GM23338 (cell line): ENCODE data around the gene TOX2. TPM values are rescaled to one million over a fixed set of nuclear protein-coding genes. Genes with fewer than 3 reads are reported as not detected.

Experiments
- ATAC-seq: fragments of 200-7000 bp; cut with Tn5 transposase; 3 replicates; pipeline ENCODE4 v1.9.1; 2020
- DNase-seq: peaks from one replicate; pipeline ENCODE4 v3.0.0-alpha.2; 2015; ENCODE audit warnings: low spot score
- H2AFZ ChIP-seq: fragments of 200-600 bp; sonication (generic); 2 replicates; pipeline ENCODE4 v1.8.0; 2016; ENCODE audit warnings: antibody characterized with exemption, mild to moderate bottlenecking, moderate library complexity
- H3F3A ChIP-seq: fragments of 200-600 bp; sonication (generic); replicated peaks from 2 replicates; pipeline ENCODE4 v1.8.0; 2017; ENCODE audit warnings: antibody characterized with exemption, mixed run types, low read depth
- H3K27ac ChIP-seq: fragments of 200-600 bp; sonication (generic); 2 replicates; pipeline ENCODE4 v1.6.1; 2016; ENCODE audit warnings: low read depth
- H3K27me3 ChIP-seq: fragments of 200-600 bp; sonication (generic); 2 replicates; pipeline ENCODE4 v1.8.0; 2016; ENCODE audit warnings: mild to moderate bottlenecking, mixed run types, moderate library complexity; ENCODE audit not compliant: insufficient read depth
- H3K36me3 ChIP-seq: fragments of 200-600 bp; sonication (generic); 2 replicates; pipeline ENCODE4 v1.8.0; 2016; ENCODE audit warnings: mild to moderate bottlenecking; ENCODE audit not compliant: insufficient read depth
- H3K4me1 ChIP-seq: fragments of 200-600 bp; sonication (generic); 2 replicates; pipeline ENCODE4 v1.8.0; 2016; ENCODE audit warnings: mild to moderate bottlenecking, moderate library complexity; ENCODE audit not compliant: insufficient read depth
- H3K4me2 ChIP-seq: fragments of 200-600 bp; sonication (generic); 2 replicates; pipeline ENCODE4 v1.7.1; 2017; ENCODE audit warnings: mixed run types
- H3K4me3 ChIP-seq: fragments of 200-600 bp; sonication (generic); 2 replicates; pipeline ENCODE4 v1.6.1; 2016; ENCODE audit warnings: mixed run types
- H3K79me2 ChIP-seq: fragments of 200-600 bp; sonication (generic); replicated peaks from 2 replicates; pipeline ENCODE4 v1.8.0; 2017; ENCODE audit warnings: mild to moderate bottlenecking; ENCODE audit not compliant: insufficient read depth
- H3K9me2 ChIP-seq: fragments of 200-600 bp; sonication (generic); 2 replicates; pipeline ENCODE4 v1.8.0; 2017; ENCODE audit not compliant: insufficient read depth
- H4K20me1 ChIP-seq: fragments of 200-600 bp; sonication (generic); replicated peaks from 2 replicates; pipeline ENCODE4 v1.8.0; 2017; ENCODE audit warnings: mild to moderate bottlenecking; ENCODE audit not compliant: insufficient read depth
- H3K27ac Mint-ChIP-seq: 2 replicates; pipeline ENCODE4 v1.8.0; 2020; ENCODE audit warnings: inconsistent platforms, mild to moderate bottlenecking, moderate library complexity, mixed read lengths
- H3K27me3 Mint-ChIP-seq: 3 replicates; pipeline ENCODE4 v1.8.0; 2022; ENCODE audit warnings: low read depth, mild to moderate bottlenecking, moderate library complexity, mixed read lengths, inconsistent platforms; ENCODE audit not compliant: insufficient read depth, poor library complexity
- H3K36me3 Mint-ChIP-seq: 3 replicates; pipeline ENCODE4 v1.8.0; 2021; ENCODE audit warnings: low read depth, mild to moderate bottlenecking, inconsistent platforms, moderate library complexity, mixed read lengths
- H3K4me1 Mint-ChIP-seq: 3 replicates; pipeline ENCODE4 v1.8.0; 2020; ENCODE audit warnings: mild to moderate bottlenecking, inconsistent platforms, mixed read lengths
- H3K4me3 Mint-ChIP-seq: 3 replicates; pipeline ENCODE4 v1.8.0; 2021; ENCODE audit warnings: moderate library complexity, mild to moderate bottlenecking, inconsistent platforms, mixed read lengths
- H3K9me3 Mint-ChIP-seq: 3 replicates; pipeline ENCODE4 v1.8.0; 2020; ENCODE audit warnings: moderate library complexity, mild to moderate bottlenecking, inconsistent platforms, mixed read lengths
- CREB1 ChIP-seq: fragments of 250-450 bp; sonication (Bioruptor Pico); IDR thresholded peaks from 2 replicates; pipeline ENCODE4 v1.5.0; 2020; ENCODE audit warnings: low read depth, mild to moderate bottlenecking, moderate library complexity
- ETS1 ChIP-seq: IDR thresholded peaks from 2 replicates; pipeline ENCODE4 v1.6.1; 2016; ENCODE audit warnings: antibody characterized with exemption
- EZH2 ChIP-seq: fragments of 200-600 bp; sonication (generic); IDR thresholded peaks from one replicate; pipeline ENCODE4 v1.8.0; 2017; ENCODE audit warnings: antibody characterized with exemption, mild to moderate bottlenecking, low read depth; ENCODE audit not compliant: unreplicated experiment
- EZH2phosphoT487 ChIP-seq: fragments of 200-600 bp; sonication (generic); IDR thresholded peaks from one replicate; pipeline ENCODE4 v1.8.1; 2018; ENCODE audit warnings: antibody characterized with exemption; ENCODE audit not compliant: unreplicated experiment
- JUNB ChIP-seq: IDR thresholded peaks from one replicate; pipeline ENCODE4 v1.6.1; 2016; ENCODE audit warnings: antibody characterized with exemption; ENCODE audit not compliant: unreplicated experiment
- NANOG ChIP-seq: IDR thresholded peaks from 2 replicates; pipeline ENCODE4 v1.6.1; 2016; ENCODE audit warnings: antibody characterized with exemption, borderline replicate concordance
- POLR2AphosphoS5 ChIP-seq: IDR thresholded peaks from 2 replicates; pipeline ENCODE4 v1.6.1; 2016; ENCODE audit warnings: antibody characterized with exemption, low read depth
- REST ChIP-seq: IDR thresholded peaks from one replicate; pipeline ENCODE4 v1.6.1; 2018; ENCODE audit warnings: antibody characterized with exemption; ENCODE audit not compliant: unreplicated experiment
- STAT1 ChIP-seq: IDR thresholded peaks from one replicate; pipeline ENCODE4 v1.6.1; 2016; ENCODE audit warnings: antibody characterized with exemption; ENCODE audit not compliant: unreplicated experiment
- ZNF114 ChIP-seq: fragments of 250-450 bp; sonication (Bioruptor Pico); IDR thresholded peaks from 2 replicates; pipeline ENCODE4 v1.5.0; 2020; ENCODE audit warnings: mild to moderate bottlenecking, moderate library complexity
- ZNF331 ChIP-seq: fragments of 250-450 bp; sonication (Bioruptor Pico); IDR thresholded peaks from 2 replicates; pipeline ENCODE4 v1.5.0; 2020; ENCODE audit warnings: low read depth, mild to moderate bottlenecking, moderate library complexity
- polyA plus RNA-seq: library from polyadenylated mRNA; unstranded; fragments of >200 nt; fragmentation: Nextera tagmentation; extraction: Ambion mirVana; gene quantifications from 2 replicates; pipeline ENCODE4 v1.2.1, GENCODE V29; 2016
- total RNA-seq: library from RNA; depleted of rRNA; stranded (reverse); fragments of >200 nt; shearing (Covaris generic); gene quantifications from 2 replicates; pipeline ENCODE4 v1.2.3, GENCODE V29; 2014
- TF ChIP-seq, protein P1 (sequence below): fragments of 250-450 bp; sonication (Bioruptor Pico); IDR thresholded peaks from 2 replicates; pipeline ENCODE4 v1.5.0; 2020; ENCODE audit warnings: mild to moderate bottlenecking, moderate library complexity
- TF ChIP-seq, protein P2 (sequence below), 2 experiments: fragments of 200-600 bp in 1 of 2; sonication (generic) in 1 of 2; conservative IDR thresholded peaks; 2 replicates each; pipeline versions ENCODE4 v1.5.1 to v1.6.1; 2016 to 2017; ENCODE audit warnings: antibody characterized with exemption in 2 of 2, low read depth in 2 of 2, mild to moderate bottlenecking in 2 of 2, moderate library complexity in 1 of 2

TOX2 gene
- total and polyA plus RNA-seq, 2 experiments from 2014 or later, result 1.4 to 1.5 TPM

DNA sequence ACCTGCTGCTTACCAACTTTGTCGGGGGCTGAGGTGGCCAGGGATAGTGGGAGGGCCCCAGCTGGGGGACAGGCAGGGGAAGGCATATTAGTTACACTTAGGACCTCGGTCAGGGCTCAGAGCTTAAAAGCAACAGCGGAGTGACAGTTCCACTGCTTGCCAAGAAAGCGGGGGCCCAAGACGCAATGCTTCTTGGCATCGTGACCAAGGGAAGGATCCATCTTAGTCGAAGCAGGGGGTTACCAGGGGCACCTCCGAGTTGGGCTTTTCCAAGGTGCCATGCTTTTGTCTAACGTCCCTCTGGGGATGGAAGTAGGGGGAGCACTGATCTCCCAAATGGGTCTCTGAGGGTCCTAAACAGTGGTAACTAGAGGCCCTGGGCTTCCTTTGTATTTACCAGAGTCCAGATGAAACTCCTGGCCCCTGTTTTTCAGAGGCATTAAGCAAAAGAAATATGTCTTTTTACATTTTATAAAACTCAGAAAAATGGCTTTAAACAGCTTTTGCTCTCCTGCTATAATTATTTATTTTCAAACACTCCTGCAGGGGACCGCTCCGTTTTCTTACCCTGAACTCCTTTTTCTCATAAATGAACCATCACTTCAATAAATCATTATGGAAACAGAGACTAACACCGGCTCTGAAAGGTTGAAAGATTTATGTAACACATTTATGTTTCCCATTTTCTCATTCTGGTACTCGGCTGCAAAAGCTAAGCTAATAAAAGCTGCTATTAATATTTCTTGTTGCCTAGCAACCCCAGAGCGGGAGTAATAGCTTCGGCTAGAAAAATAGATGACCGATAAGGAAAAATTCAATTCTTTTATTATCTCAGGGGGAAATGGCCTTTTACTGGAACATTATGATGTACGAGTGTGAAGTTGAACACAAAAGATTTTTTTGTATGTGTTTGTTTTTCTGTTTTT, 100.4 kb downstream of the TOX2 start:
- Histone ChIP-seq H3F3A (no peaks in the 10 kb centered on the region), H3K9me2 (no peaks in the 10 kb centered on the region), H3K4me3 (no peak overlapping the region), H3K27ac (no peak overlapping the region), H3K36me3 (no peaks in the 10 kb centered on the region), H3K27me3 (no peaks in the 10 kb centered on the region), H4K20me1 (no peaks in the 10 kb centered on the region), H2AFZ (no peak overlapping the region), H3K79me2 (no peaks in the 10 kb centered on the region), H3K4me1 (no peaks in the 10 kb centered on the region), H3K4me2 (no peak overlapping the region)
- Mint-ChIP-seq H3K4me3 (no peak overlapping the region), H3K27me3 (peaks cover 4% of the 10 kb centered on the region), H3K4me1 (peaks cover 5% of the 10 kb centered on the region; the same call in 1 of the 3 replicates), H3K9me3 (no peaks in the 10 kb centered on the region; the same call in 2 of the 3 replicates), H3K27ac (no peak overlapping the region), H3K36me3 (no peaks in the 10 kb centered on the region)
- ATAC-seq (no peak), DNase-seq (no peak)
- TF ChIP-seq EZH2, result no peak
- no peak for TF ChIP-seq POLR2AphosphoS5
- TF ChIP-seq REST, result no peak
- no peak for TF ChIP-seq NANOG
- no peak for TF ChIP-seq STAT1
- TF ChIP-seq ETS1, result no peak
- no peak for TF ChIP-seq ZNF114 (CRISPR knock-in tag)
- TF ChIP-seq, protein P1, sequence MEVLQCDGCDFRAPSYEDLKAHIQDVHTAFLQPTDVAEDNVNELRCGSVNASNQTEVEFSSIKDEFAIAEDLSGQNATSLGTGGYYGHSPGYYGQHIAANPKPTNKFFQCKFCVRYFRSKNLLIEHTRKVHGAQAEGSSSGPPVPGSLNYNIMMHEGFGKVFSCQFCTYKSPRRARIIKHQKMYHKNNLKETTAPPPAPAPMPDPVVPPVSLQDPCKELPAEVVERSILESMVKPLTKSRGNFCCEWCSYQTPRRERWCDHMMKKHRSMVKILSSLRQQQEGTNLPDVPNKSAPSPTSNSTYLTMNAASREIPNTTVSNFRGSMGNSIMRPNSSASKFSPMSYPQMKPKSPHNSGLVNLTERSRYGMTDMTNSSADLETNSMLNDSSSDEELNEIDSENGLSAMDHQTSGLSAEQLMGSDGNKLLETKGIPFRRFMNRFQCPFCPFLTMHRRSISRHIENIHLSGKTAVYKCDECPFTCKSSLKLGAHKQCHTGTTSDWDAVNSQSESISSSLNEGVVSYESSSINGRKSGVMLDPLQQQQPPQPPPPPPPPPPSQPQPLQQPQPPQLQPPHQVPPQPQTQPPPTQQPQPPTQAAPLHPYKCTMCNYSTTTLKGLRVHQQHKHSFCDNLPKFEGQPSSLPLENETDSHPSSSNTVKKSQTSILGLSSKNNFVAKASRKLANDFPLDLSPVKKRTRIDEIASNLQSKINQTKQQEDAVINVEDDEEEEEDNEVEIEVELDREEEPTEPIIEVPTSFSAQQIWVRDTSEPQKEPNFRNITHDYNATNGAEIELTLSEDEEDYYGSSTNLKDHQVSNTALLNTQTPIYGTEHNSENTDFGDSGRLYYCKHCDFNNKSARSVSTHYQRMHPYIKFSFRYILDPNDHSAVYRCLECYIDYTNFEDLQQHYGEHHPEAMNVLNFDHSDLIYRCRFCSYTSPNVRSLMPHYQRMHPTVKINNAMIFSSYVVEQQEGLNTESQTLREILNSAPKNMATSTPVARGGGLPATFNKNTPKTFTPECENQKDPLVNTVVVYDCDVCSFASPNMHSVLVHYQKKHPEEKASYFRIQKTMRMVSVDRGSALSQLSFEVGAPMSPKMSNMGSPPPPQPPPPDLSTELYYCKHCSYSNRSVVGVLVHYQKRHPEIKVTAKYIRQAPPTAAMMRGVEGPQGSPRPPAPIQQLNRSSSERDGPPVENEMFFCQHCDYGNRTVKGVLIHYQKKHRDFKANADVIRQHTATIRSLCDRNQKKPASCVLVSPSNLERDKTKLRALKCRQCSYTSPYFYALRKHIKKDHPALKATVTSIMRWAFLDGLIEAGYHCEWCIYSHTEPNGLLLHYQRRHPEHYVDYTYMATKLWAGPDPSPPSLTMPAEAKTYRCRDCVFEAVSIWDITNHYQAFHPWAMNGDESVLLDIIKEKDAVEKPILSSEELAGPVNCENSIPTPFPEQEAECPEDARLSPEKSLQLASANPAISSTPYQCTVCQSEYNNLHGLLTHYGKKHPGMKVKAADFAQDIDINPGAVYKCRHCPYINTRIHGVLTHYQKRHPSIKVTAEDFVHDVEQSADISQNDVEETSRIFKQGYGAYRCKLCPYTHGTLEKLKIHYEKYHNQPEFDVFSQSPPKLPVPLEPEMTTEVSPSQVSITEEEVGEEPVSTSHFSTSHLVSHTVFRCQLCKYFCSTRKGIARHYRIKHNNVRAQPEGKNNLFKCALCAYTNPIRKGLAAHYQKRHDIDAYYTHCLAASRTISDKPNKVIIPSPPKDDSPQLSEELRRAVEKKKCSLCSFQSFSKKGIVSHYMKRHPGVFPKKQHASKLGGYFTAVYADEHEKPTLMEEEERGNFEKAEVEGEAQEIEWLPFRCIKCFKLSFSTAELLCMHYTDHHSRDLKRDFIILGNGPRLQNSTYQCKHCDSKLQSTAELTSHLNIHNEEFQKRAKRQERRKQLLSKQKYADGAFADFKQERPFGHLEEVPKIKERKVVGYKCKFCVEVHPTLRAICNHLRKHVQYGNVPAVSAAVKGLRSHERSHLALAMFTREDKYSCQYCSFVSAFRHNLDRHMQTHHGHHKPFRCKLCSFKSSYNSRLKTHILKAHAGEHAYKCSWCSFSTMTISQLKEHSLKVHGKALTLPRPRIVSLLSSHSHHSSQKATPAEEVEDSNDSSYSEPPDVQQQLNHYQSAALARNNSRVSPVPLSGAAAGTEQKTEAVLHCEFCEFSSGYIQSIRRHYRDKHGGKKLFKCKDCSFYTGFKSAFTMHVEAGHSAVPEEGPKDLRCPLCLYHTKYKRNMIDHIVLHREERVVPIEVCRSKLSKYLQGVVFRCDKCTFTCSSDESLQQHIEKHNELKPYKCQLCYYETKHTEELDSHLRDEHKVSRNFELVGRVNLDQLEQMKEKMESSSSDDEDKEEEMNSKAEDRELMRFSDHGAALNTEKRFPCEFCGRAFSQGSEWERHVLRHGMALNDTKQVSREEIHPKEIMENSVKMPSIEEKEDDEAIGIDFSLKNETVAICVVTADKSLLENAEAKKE (CRISPR knock-in tag), result no peak
- TF ChIP-seq CREB1, result no peak
- no peak for TF ChIP-seq ZNF331 (CRISPR knock-in tag)
- TF ChIP-seq, protein P2, sequence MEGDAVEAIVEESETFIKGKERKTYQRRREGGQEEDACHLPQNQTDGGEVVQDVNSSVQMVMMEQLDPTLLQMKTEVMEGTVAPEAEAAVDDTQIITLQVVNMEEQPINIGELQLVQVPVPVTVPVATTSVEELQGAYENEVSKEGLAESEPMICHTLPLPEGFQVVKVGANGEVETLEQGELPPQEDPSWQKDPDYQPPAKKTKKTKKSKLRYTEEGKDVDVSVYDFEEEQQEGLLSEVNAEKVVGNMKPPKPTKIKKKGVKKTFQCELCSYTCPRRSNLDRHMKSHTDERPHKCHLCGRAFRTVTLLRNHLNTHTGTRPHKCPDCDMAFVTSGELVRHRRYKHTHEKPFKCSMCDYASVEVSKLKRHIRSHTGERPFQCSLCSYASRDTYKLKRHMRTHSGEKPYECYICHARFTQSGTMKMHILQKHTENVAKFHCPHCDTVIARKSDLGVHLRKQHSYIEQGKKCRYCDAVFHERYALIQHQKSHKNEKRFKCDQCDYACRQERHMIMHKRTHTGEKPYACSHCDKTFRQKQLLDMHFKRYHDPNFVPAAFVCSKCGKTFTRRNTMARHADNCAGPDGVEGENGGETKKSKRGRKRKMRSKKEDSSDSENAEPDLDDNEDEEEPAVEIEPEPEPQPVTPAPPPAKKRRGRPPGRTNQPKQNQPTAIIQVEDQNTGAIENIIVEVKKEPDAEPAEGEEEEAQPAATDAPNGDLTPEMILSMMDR (conservative IDR thresholded peaks at IDR 0.05; ENCODE audit: low read depth in 2 of 2), result no peak
- no peak for TF ChIP-seq JUNB
- no peak for TF ChIP-seq EZH2phosphoT487
